ENCODE data around the gene PTPRO.
"Not testable (repeated sequence)": the region's sequence is repeated elsewhere in the genome, so short reads cannot be mapped to it uniquely, and the experiment has no call there.

The PTPRO gene

GRCh38 chr12:15603474-15604085 is 281.3 kb downstream of the PTPRO start:
- Histone ChIP-seq H3K4me1 (peaks cover 6% of the 10 kb centered on the region), H3K4me3 (ENCODE audit: low read depth, low read length) (no peak overlapping the region), H3K36me3 (no peaks in the 10 kb centered on the region), H3K9me3 (no peaks in the 10 kb centered on the region), H3K27me3 (no peaks in the 10 kb centered on the region; the same call in 1 of the 2 replicates)
- TF ChIP-seq CTCF (IDR thresholded peaks at IDR 0.05; ENCODE audit: low read depth, low read length): no peak
- no peak for DNase-seq

GRCh38 chr12:15605881-15606590 is 283.7 kb downstream of the PTPRO start:
- Histone ChIP-seq H3K4me3 (ENCODE audit: low read depth, low read length) (no peak overlapping the region), H3K4me1 (no peaks in the 10 kb centered on the region), H3K36me3 (no peaks in the 10 kb centered on the region), H3K27me3 (no peaks in the 10 kb centered on the region; the same call in 1 of the 2 replicates), H3K9me3 (no peaks in the 10 kb centered on the region)
- TF ChIP-seq CTCF (IDR thresholded peaks at IDR 0.05; ENCODE audit: low read depth, low read length): no peak
- no peak for DNase-seq

- Histone ChIP-seq H3K36me3 (no peaks in the 10 kb centered on the region), H3K27me3 (no peaks in the 10 kb centered on the region; the same call in 1 of the 2 replicates), H3K9me3 (no peaks in the 10 kb centered on the region), H3K4me3 (ENCODE audit: low read depth, low read length) (no peak overlapping the region), H3K4me1 (no peaks in the 10 kb centered on the region)
- no peak for DNase-seq
- TF ChIP-seq CTCF (IDR thresholded peaks at IDR 0.05; ENCODE audit: low read depth, low read length): no peak
These were observed 286.1 kb downstream of the PTPRO start for GRCh38 chr12:15608406-15608805.

- TF ChIP-seq CTCF (IDR thresholded peaks at IDR 0.05; ENCODE audit: low read depth, low read length): no peak
- Histone ChIP-seq H3K4me3 (ENCODE audit: low read depth, low read length) (no peak overlapping the region), H3K9me3 (no peaks in the 10 kb centered on the region), H3K36me3 (no peaks in the 10 kb centered on the region), H3K4me1 (no peaks in the 10 kb centered on the region), H3K27me3 (no peaks in the 10 kb centered on the region; the same call in 1 of the 2 replicates)
- DNase-seq: no peak
These were observed 286.6 kb downstream of the PTPRO start for GRCh38 chr12:15608941-15609340.

GRCh38 chr12:15613981-15614380 is 291.7 kb downstream of the PTPRO start:
- Histone ChIP-seq H3K9me3 (no peaks in the 10 kb centered on the region), H3K4me1 (no peaks in the 10 kb centered on the region), H3K27me3 (peaks cover 4% of the 10 kb centered on the region; the same call in 1 of the 2 replicates), H3K36me3 (no peaks in the 10 kb centered on the region), H3K4me3 (ENCODE audit: low read depth, low read length) (no peak overlapping the region)
- DNase-seq: no peak
- TF ChIP-seq CTCF (IDR thresholded peaks at IDR 0.05; ENCODE audit: low read depth, low read length): no peak

- H3K9me3 ChIP-seq; H3K4me3 ChIP-seq (ENCODE audit: low read depth, low read length); DNase-seq: not testable (repeated sequence)
These were observed 294.2 kb downstream of the PTPRO start for GRCh38 chr12:15616495-15616894.

More at GRCh38 chr12:15616495-15616894, 294.2 kb downstream of the PTPRO start:
- H3K36me3 ChIP-seq, H3K4me1 ChIP-seq: not testable (repeated sequence)
- peaks cover 11% of the 10 kb centered on the region; the same call in 1 of the 2 replicates for H3K27me3 ChIP-seq

Data from BE2C (cell line).